Measurements from ENCODE around the gene PPFIA1. TPM values are rescaled to one million over a fixed set of nuclear protein-coding genes. Genes with fewer than 3 reads are reported as not detected.
A peak's percentile ranks its signal among the peaks of the same experiment; 100 is the strongest.

The PPFIA1 gene
- total and polyA plus RNA-seq, 2 of the 13 experiments (the other 11 are each of a cell fraction or from before 2014, with no cell fraction given): 29.9 to 45.2 TPM

GRCh38 chr11:70333261-70333660 lies 62.8 kb downstream of the PPFIA1 start:
- POLR2A ChIA-PET: no interaction called here
- 98% methylated on average over 13 of the region's 13 CpGs for WGBS (ENCODE audit: low lambda C conversion rate)
- CTCF ChIA-PET (ENCODE audit: low intra/inter-chr PET ratio, low total read pairs): no interaction called here
- intact Hi-C loops (cut with micrococcal nuclease; ENCODE audit: unreplicated experiment): no loop called here
- no peaks in the 10 kb centered on the region for H3K79me2 ChIP-seq (ENCODE audit: insufficient read depth, low read length)
- FAIRE-seq (no peak), DNase-seq (ENCODE audit: low spot score) (no peak), ATAC-seq (no peak)
- no peak overlapping the region for H2AFZ ChIP-seq (ENCODE audit: low read length)
- H3K4me2 ChIP-seq (ENCODE audit: low read depth, low read length): no peak overlapping the region
- H3K36me3 ChIP-seq (replicated peaks in 1 of 2; ENCODE audit: control insufficient read depth in 1 of 2, insufficient read depth in 2 of 2, low read length in 2 of 2): peaks cover 34 to 81% of the 10 kb centered on the region in 2 experiments
- H3K27ac ChIP-seq (ENCODE audit: extremely low read length, insufficient read depth, low read length): no peak overlapping the region
- BruUV-seq (replicated peaks): no TSS peak
- H3K4me1 ChIP-seq (ENCODE audit: insufficient read depth, low read length): no peaks in the 10 kb centered on the region
- in situ Hi-C loops (cut with HindIII; ENCODE audit: extremely low pct_ligation_motif_present, low pct_unique_long_range_greater_than_20kb): no loop called here
- no peaks in the 10 kb centered on the region for H4K20me1 ChIP-seq (ENCODE audit: insufficient read depth, low read length)
- H3K9ac ChIP-seq (ENCODE audit: insufficient read depth, low read depth, low read length): no peak overlapping the region
- H3K27me3 ChIP-seq (ENCODE audit: control insufficient read depth in 1 of 2, insufficient read depth in 2 of 2, low read length in 2 of 2): no peaks in the 10 kb centered on the region
- TF ChIP-seq ATF7-NPFF (CRISPR knock-in tag; IDR thresholded peaks at IDR 0.05; ENCODE audit: low read depth) (no peak), HDAC6 (IDR thresholded peaks at IDR 0.05; ENCODE audit: low read depth, low read length) (no peak), RBM22 (optimal IDR thresholded peaks at IDR 0.05; ENCODE audit: low read length) (peak; percentile 44)
- no peaks in the 10 kb centered on the region for H3K9me3 ChIP-seq (ENCODE audit: low read length)
- H3K4me3 ChIP-seq (replicated peaks in 1 of 3; ENCODE audit: insufficient read depth in 1 of 3, low read depth in 2 of 3, low read length in 3 of 3): no peak overlapping the region

GRCh38 chr11:70334351-70334995 lies 64.0 kb downstream of the PPFIA1 start:
- Histone ChIP-seq H3K9me3 (ENCODE audit: low read length) (no peaks in the 10 kb centered on the region), H3K27me3 (ENCODE audit: control insufficient read depth in 1 of 2, insufficient read depth in 2 of 2, low read length in 2 of 2) (no peaks in the 10 kb centered on the region), H3K4me2 (ENCODE audit: low read depth, low read length) (no peak overlapping the region), H4K20me1 (ENCODE audit: insufficient read depth, low read length) (no peaks in the 10 kb centered on the region), H3K9ac (ENCODE audit: insufficient read depth, low read depth, low read length) (no peak overlapping the region), H3K36me3 (replicated peaks in 1 of 2; ENCODE audit: control insufficient read depth in 1 of 2, insufficient read depth in 2 of 2, low read length in 2 of 2) (peaks cover 39 to 84% of the 10 kb centered on the region in 2 experiments), H3K4me3 (replicated peaks in 1 of 3; ENCODE audit: insufficient read depth in 1 of 3, low read depth in 2 of 3, low read length in 3 of 3) (no peak overlapping the region), H3K27ac (ENCODE audit: extremely low read length, insufficient read depth, low read length) (no peak overlapping the region), H3K79me2 (ENCODE audit: insufficient read depth, low read length) (no peaks in the 10 kb centered on the region), H2AFZ (ENCODE audit: low read length) (no peak overlapping the region), H3K4me1 (ENCODE audit: insufficient read depth, low read length) (no peaks in the 10 kb centered on the region)
- ChIA-PET POLR2A (no interaction called here), CTCF (ENCODE audit: low intra/inter-chr PET ratio, low total read pairs) (no interaction called here)
- TF ChIP-seq ZNF737 (CRISPR knock-in tag; IDR thresholded peaks at IDR 0.05; ENCODE audit: borderline replicate concordance) (no peak), ZNF772 (CRISPR knock-in tag; IDR thresholded peaks at IDR 0.05) (no peak), ATF7 (IDR thresholded peaks at IDR 0.05) (no peak), ATF7 (CRISPR knock-in tag; IDR thresholded peaks at IDR 0.05) (no peak), SOX5 (CRISPR knock-in tag; IDR thresholded peaks at IDR 0.05; ENCODE audit: borderline replicate concordance) (no peak), ZNF619 (CRISPR knock-in tag; IDR thresholded peaks at IDR 0.05) (no peak), ZNF75D (CRISPR knock-in tag; IDR thresholded peaks at IDR 0.05; ENCODE audit: borderline replicate concordance) (no peak)
- intact Hi-C loops (cut with micrococcal nuclease; ENCODE audit: unreplicated experiment) (no loop called here), in situ Hi-C loops (cut with HindIII; ENCODE audit: extremely low pct_ligation_motif_present, low pct_unique_long_range_greater_than_20kb) (no loop called here)
- over 99% methylated on average over 9 of the region's 16 CpGs for WGBS (ENCODE audit: low lambda C conversion rate)
- DNase-seq (ENCODE audit: low spot score) (no peak), FAIRE-seq (no peak), ATAC-seq (no peak)
- BruUV-seq (replicated peaks): no TSS peak

All from HepG2 (cell line).